Stimulated activated CD8-positive, alpha-beta memory T cell treated with anti-CD3 and anti-CD28 coated beads, Interleukin-12 subunit alpha, Interleukin-12 subunit beta, amount 100 ng/mL, for 24 hours (primary cell): Measurements from ENCODE around the gene IVD.

Experiments used
- DNase-seq: peaks from one replicate; pipeline ENCODE4 v3.0.0-alpha.2; 2020; ENCODE audit errors: extremely low read depth

Gene IVD

DNA sequence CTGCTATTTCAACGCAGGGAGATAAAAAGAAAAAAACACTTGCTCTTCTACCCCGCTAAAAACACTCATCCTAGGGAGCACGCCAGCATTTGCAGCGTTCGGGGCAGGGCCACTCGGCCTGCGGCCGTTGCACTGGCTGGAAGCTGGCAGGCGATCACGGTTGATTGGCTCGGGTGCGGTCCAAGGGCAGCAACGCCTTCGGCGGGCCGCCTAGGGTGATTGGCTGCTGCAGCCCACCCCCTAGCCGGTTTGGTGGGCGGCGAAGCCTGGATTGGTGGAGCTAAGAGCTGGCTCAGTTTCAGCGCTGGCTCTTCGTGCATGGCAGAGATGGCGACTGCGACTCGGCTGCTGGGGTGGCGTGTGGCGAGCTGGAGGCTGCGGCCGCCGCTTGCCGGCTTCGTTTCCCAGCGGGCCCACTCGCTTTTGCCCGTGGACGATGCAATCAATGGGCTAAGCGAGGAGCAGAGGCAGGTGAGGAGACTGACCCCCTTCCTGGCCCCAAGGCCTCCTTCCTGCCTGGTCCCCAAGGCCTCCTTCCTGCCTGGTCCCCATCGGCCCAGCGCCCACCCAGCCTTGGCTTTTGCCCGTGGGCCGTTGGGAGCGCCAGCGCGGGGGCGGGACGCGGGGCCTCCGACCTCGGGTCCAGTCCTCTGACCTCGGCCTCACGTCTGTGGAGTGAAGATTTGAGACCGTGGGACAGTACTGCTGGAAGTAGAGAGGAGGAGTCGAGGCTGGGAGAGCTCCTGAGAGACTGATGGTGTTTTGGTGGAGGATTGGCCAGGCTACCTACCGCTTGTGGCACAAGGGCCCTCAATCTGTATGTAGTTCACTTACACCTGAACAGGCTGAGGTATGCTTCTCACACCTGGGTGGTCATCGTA is at the start of gene IVD:
Gene IVD, plus strand, starts transcription at position 295 of the 881 bp plus-strand sequence. Its CDS starts 33 bp downstream, at position 328.
- peak; percentile 90 for DNase-seq

DNA sequence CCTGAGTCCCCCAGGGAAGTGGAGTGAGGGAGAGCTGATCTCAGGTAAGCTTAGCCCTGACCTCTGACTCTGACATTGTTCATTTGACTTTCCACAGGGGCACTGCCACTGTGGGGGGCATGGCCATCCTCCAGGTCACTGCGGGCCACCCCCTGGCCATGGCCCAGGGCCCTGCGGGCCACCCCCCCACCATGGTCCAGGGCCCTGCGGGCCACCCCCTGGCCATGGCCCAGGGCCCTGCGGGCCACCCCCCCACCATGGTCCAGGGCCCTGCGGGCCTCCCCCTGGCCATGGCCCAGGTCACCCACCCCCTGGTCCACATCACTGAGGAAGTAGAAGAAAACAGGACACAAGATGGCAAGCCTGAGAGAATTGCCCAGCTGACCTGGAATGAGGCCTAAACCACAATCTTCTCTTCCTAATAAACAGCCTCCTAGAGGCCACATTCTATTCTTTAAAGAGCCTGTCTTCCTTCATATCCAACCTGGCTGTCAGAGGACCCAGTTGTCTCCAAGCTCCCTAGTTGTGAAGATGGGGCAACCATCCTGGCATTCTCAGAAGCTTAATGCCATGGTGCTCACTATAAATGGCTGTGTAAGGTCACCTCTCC is 49.5 kb upstream of the IVD start:
- DNase-seq, result no peak

DNA sequence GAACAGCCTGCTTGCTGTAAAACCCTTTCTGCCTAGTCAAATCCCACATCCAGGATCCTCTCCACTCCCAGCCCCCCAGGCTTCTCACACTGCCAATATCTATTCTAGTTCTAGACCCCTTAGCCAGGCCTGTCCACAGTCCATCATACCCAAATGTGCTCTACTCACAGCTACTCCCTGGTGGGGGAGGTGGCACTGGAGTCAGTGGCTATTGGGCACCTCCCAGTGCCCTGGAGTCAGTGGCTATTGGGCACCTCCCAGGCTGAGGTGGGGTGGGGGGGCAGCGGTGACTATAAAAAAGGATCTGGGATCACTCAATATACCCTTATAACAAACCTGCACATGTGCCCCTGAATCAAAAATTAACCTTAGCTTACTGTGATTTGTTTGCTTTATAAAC is 48.3 kb upstream of the IVD start:
- DNase-seq, result no peak

DNA sequence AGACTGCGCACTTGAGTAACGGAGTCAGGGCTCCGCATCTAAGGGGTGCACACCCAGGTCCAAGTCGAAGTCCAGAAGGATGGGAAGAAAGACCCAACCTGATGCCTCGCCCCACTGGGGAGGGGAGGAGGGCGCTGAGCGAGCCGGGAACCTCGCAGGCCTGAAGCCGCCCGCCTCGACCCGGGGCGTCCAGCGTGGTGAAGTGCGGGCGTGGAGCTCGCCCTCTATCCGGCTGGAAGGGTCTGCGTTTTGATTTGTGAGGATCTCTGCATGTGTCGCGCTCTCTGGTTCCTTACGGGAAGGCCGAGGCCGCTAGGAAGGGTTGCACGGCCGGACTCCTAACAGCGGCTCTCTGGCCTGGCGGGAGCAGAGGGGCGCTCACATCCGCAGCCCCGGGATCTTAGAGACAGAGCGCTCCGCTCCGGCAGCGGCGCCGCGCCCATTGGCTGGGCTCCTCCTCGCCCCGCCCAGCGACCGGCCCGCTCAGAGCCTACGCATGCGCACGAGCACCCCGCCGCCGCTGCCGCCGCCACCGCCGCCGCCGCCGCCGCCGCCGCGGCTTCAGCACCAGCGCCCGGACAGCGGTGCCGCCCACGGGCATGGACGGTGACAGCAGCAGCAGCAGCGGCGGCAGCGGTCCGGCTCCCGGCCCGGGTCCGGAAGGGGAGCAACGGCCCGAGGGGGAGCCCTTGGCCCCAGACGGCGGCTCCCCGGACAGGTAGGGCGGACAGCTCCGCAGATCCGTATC is 47.7 kb upstream of the IVD start, which contains the start of gene DISP2:
Gene DISP2, plus strand, starts transcription at position 497 of the 748 bp plus-strand sequence. Its CDS starts 103 bp downstream, at position 600.
- DNase-seq, result peak; percentile 72

DNA sequence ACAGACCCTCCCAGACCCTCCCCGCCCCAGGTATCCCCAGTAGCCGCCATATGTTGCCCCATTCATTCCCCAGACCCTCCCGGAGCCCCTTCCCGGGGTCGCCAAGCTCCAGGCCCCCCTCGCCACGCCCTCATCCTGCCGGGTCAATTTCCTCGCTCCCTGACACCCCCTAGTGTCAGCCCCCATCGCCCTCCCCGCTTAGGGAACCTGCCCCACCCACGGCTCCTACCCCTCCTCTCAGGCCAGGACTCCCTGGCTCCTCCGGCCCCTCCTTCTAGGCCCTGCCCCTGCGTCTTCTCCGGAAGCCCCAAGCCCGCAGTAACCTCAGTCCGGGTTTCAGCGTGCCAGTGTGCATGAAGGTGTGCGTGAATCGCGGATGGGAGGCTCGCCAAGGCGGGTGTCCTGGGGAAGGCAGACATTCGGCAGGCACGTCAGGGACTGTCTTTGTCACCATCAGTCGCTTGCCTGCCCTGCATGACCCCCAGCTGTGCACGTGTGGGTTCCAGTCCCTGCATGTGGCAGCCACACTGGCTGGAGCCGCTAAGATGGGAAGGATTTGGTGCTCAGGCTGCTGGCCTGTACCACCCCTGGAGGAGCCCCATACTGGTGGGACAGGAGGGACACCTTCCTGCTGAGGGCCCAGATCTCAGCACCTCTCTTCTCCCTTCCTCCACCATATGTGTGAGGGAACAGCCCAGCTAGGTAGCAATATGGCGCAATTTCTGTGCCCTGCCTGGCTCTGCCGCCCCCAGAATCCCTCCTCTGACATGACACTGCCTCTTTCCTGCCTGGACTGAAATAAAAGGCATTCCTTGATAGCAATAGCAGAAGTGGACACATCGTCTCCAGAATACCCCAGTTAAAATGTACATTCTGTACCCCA is 46.9 kb upstream of the IVD start:
- no peak for DNase-seq

DNA sequence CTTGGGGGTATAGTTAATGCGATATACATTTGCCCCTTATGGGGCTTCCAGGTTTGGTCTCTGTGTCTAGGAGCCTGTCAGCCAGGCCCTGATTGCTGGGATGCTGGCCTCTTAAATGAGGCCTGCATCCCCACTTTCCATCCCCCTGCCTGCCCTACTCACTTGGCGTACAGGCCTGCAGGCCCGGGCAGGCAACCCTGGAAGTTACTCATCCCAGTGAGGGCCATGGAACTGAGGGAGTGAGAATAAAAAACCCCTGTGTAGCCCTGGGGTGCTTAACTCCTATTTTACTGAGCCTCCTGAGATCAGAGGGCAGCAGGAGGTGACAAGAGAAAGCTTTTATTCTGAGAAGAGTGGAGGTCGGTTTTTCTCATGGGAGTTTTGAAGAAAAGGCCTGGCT is 45.6 kb upstream of the IVD start:
- no peak for DNase-seq

DNA sequence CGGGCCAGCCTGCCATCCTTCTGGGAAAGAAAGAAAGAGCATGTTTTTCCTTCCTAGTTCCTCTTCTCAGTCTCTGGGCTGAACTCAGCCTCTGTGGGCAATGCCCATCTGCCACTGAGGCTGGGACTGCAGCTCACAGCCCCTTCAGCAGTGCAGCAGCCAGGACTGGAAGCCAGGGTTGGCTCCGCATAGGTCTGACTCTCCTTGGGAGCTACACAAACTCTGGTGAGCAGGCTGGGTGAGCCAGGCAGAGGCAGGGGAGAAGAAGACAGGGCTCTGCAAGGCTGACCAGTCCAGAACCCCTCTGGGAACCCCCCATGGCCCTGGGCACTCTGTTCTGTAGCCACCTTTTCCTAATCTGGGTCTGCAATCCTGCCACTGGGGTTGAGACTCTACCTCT is 44.0 kb upstream of the IVD start:
- DNase-seq, result no peak

DNA sequence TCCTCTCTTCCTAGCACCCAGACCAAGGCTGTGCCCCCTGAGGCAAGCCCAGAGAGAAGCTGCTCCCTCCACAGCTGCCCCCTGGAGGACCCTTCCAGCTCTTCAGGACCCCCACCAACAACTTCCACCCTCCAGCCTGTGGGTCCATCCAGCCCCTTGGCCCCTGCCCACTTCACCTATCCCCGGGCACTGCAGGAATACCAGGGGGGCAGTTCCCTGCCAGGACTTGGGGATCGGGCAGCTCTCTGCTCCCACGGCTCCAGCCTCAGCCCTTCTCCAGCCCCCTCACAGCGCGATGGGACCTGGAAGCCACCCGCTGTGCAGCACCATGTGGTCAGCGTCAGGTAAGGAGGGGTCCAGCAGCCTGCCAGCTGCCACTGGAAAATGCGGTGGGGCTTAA is 42.0 kb upstream of the IVD start:
- DNase-seq, result no peak

DNA sequence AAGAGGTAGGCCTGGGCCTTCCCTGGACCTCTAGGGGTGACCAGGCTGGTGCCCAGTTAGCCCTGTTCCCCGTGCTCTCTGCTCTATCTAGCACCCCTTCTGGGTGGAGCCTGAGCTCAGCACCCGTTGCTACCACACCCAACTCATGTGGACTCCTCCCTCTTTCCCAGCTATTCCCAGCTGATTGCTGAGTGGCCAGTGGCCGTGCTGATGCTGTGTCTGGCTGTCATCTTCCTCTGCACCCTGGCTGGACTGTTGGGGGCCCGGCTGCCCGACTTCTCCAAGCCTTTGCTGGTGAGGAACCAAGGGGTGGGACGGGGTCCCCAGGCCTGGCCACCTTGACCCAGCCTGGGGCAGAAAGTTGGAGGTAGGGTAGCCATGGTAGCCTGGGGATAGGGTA is 41.3 kb upstream of the IVD start:
- DNase-seq, result no peak

DNA sequence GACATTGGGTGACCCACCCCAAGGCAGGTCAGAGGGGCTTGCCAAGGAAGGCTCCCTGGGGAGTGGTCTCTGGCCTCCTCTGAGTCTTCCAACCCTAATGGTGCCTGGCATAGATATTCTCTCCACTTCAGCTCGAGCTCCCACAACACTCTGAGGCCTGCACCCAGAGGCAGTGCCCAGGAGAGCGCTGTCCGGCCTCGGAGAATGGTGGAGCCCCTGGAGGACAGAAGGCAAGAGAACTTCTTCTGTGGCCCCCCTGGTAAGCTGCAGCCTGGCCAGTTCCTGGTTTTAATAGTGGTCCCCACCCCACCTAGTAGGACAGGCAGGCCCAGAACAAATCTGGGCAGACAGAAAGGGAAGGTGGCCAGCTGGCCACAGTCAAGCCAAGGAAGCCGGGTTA is 40.6 kb upstream of the IVD start:
- no peak for DNase-seq

DNA sequence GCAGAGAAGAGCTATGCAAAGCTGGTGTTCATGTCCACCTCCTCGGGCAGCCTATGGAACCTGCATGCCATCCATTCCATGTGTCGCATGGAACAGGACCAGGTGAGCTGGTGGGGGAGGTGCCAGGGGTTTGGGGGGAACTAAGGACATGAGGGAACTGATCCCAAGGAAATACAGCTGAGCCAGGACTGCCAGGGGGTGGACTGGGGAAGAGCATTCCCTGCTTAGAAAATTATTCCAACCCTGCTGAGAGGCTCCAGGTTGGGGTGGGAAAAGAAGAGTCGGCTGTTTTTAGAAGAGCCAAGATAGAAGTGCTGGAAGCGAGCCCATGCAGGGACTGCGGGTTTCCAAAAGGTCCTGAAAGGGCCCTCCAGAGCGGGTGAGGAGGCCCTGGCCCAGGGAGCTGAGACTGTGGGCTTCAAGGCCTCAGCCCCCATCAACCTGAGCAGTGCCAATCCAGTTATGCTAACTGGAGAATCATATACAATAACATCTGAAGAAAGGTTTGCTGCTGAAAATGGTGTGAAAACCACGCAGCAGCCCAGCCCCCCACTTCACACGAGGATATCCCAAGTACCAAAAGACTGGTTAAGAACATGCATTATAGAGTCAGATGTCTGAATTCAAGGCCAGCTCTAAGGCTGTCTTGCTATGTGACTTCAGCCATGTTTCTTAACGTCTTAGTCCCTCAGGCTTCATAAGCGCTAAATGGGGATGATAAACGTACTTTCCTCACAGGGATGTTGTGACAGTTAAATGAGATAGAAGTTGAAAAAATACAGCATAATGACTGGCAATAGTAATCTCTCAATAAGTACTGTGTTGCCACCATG is 39.8 kb upstream of the IVD start:
- DNase-seq, result no peak

DNA sequence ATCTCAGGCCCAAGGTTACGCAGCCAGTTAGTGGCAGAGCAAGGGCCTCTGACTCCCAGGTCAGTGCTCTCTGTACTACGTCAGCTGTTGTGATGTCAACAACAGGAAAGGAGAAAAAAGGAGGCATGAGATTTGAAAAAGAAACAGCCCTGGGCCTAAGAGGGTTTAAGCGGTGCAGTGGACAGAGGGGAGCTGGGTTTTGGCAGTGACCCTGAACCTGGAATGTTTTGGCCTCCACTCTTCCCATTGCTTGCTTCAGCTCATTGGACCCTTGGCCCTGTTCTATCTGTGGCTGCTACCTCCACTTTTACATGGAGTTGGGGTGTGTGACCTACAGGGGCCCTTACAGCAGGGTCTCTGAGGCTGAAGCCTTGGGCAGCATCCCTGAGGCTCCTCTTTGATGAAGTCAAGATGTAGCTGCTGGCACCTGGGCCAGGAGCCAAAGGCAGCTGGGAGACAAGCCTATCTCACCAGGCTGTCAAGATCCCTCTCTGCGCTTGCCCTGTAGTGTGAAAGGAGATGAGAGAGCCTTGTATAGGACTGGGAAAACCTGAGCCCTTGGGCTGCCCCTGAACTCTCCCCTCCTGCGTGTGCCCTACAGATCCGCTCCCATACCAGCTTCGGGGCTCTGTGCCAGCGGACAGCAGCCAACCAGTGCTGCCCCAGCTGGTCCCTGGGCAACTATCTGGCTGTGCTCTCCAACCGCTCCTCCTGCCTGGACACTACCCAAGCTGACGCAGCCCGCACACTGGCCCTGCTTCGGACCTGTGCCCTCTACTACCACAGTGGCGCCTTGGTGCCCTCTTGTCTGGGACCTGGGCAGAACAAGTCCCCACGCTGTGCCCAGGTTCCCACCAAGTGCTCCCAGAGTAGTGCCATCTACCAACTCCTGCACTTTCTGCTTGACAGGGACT is 38.9 kb upstream of the IVD start:
- DNase-seq, result no peak

DNA sequence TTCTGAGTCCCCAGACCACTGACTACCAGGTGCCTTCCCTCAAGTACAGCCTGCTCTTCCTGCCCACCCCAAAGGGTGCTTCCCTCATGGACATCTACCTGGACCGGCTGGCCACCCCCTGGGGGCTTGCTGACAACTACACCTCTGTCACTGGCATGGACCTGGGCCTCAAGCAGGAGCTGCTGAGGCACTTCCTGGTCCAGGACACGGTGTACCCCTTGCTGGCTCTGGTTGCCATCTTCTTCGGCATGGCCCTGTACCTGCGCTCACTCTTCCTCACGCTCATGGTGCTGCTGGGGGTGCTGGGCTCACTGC is 38.3 kb upstream of the IVD start:
- DNase-seq, result no peak

DNA sequence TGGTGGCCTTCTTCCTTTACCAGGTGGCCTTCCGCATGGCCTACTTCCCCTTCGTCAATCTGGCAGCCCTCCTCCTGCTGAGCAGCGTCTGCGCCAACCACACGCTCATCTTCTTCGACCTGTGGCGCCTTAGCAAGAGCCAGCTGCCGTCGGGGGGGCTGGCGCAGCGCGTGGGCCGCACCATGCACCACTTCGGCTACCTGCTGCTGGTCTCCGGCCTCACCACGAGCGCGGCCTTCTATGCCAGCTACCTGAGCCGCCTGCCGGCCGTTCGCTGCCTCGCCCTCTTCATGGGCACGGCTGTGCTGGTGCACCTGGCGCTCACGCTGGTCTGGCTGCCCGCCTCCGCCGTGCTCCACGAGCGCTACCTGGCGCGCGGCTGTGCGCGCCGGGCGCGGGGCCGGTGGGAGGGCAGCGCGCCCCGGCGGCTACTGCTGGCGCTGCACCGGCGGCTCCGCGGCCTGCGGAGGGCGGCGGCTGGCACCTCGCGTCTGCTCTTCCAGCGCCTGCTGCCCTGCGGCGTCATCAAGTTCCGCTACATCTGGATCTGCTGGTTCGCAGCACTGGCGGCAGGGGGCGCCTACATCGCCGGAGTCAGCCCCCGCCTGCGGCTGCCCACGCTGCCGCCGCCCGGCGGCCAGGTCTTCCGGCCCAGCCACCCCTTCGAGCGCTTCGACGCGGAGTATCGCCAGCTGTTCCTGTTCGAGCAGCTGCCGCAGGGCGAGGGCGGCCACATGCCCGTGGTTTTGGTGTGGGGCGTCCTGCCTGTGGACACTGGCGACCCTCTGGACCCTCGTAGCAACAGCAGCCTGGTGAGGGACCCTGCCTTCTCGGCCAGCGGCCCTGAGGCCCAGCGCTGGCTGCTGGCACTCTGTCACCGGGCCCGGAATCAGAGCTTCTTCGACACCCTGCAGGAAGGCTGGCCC is 37.6 kb upstream of the IVD start:
- peak; percentile 64 for DNase-seq

DNA sequence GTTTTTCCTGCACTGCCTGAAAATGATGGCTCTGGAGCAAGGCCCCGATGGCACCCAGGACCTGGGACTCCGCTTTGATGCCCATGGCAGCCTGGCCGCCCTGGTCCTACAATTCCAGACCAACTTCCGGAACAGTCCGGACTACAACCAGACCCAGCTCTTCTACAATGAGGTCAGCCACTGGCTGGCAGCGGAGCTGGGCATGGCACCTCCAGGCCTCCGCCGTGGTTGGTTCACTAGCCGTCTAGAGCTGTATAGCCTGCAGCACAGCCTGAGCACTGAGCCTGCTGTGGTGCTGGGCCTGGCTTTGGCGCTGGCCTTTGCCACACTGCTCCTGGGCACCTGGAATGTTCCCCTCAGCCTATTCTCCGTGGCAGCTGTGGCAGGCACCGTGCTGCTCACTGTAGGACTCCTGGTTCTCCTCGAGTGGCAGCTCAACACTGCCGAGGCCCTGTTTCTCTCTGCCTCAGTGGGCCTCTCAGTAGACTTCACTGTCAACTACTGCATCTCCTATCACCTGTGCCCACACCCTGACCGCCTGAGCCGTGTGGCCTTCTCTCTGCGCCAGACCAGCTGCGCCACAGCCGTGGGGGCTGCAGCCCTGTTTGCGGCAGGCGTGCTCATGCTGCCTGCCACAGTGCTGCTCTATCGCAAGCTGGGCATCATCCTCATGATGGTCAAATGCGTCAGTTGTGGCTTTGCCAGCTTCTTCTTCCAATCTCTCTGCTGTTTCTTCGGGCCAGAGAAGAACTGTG is 36.7 kb upstream of the IVD start:
- DNase-seq, result no peak

DNA sequence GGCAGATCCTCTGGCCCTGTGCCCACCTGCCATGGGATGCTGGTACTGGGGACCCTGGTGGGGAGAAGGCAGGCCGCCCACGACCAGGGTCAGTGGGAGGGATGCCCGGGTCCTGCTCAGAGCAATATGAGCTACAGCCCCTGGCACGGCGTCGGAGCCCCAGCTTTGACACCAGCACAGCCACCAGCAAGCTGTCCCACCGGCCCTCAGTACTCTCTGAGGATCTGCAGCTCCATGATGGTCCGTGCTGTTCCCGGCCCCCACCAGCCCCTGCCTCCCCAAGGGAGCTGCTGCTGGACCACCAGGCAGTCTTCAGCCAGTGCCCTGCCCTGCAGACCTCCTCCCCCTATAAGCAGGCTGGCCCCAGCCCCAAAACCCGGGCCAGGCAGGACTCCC is 36.1 kb upstream of the IVD start:
- DNase-seq, result no peak

DNA sequence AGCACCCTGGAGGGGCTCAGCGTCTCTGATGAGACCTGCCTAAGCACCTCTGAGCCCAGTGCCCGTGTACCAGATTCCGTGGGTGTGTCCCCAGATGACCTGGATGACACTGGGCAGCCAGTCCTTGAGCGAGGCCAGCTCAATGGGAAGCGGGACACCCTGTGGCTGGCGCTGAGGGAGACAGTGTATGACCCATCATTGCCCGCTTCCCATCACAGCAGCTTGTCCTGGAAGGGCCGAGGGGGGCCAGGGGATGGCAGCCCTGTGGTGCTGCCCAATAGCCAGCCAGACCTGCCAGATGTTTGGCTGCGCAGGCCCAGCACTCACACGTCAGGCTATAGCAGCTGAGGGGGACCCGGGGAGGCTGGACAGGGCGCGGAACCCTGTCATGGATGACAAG is 35.6 kb upstream of the IVD start:
- DNase-seq, result no peak

DNA sequence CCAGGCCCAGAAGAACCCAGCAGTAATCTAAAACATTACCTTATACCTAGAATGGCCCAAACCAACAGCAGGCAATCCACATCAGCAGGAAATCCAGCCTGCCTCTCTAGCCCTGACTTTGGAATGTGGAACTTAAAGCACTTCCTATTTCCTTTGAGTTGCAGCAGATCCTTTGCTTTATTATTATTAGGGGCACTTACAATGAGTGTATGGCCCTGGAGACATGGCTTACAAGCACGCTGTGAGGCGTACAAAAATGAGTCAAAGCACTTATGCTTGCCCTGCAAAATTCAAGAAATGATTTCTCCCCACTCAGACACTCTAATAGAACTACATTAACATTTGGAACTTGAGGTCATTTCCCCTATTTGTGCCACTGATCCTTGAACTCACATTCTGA is 32.6 kb upstream of the IVD start:
- DNase-seq, result no peak
